HepG2 (cell line): ENCODE data around the gene CELF4. TPM values are rescaled to one million over a fixed set of nuclear protein-coding genes. Genes with fewer than 3 reads are reported as not detected.

ENCODE experiments used
- ATAC-seq: fragments of 200-7000 bp; cut with Tn5 transposase; 3 replicates; pipeline ENCODE4 v1.9.1; 2020; ENCODE audit warnings: mild to moderate bottlenecking, moderate library complexity
- BruUV-seq: library from RNA; stranded (reverse); fragments of 400-500 nt; replicated peaks from 2 replicates; lab custom pipeline; 2021; lab: Mats Ljungman, UMichigan
- CTCF ChIA-PET: fragments of 300-600 bp; formaldehyde crosslinking; extraction: SDS; loops from one replicate; lab custom pipeline; 2021; ENCODE audit warnings: low total read pairs, inconsistent platforms, low intra/inter-chr PET ratio; lab: Yijun Ruan, JAX
- POLR2A ChIA-PET: fragments of 350-600 bp; sonication (Branson Sonifier 250); formaldehyde crosslinking; loops from one replicate; lab custom pipeline; 2020; ENCODE audit warnings: antibody characterized with exemption, inconsistent platforms; lab: Yijun Ruan, JAX
- DNase-seq: peaks from one replicate; pipeline ENCODE4 v3.0.0-alpha.2; 2015; ENCODE audit warnings: low spot score
- FAIRE-seq: peaks from 3 replicates; lab custom pipeline; 2011; peaks lifted over from hg19 to GRCh38; lab: Jason Lieb, UNC
- H2AFZ ChIP-seq: one replicate; pipeline ENCODE4 v1.6.1; 2011; ENCODE audit warnings: low read length, inconsistent platforms
- H3K27ac ChIP-seq: fragments of 300-600 bp; 3 replicates; pipeline ENCODE4 v1.8.0; 2011; ENCODE audit warnings: mixed run types, mild to moderate bottlenecking, mixed read lengths, low read length, inconsistent platforms; ENCODE audit not compliant: insufficient read depth; ENCODE audit errors: extremely low read length
- H3K27me3 ChIP-seq, 2 experiments: fragments of 200-600 bp in 1 of 2; 2 replicates in 1 of 2; 3 replicates in 1 of 2; pipeline versions ENCODE4 v1.6.0 to v1.8.0; 2011; ENCODE audit warnings: low read length in 2 of 2, mild to moderate bottlenecking in 2 of 2, moderate library complexity in 2 of 2, inconsistent platforms in 1 of 2; ENCODE audit not compliant: insufficient read depth in 2 of 2, control insufficient read depth in 1 of 2
- H3K36me3 ChIP-seq, 2 experiments: fragments of 200-600 bp in 1 of 2; replicated peaks in 1 of 2; 2 replicates in 1 of 2; 3 replicates in 1 of 2; pipeline versions ENCODE4 v1.5.1 to v1.8.0; 2011; ENCODE audit warnings: low read length in 2 of 2, inconsistent platforms in 1 of 2; ENCODE audit not compliant: insufficient read depth in 2 of 2, control insufficient read depth in 1 of 2
- H3K4me1 ChIP-seq: 2 replicates; pipeline ENCODE4 v1.5.1; 2012; ENCODE audit warnings: low read length, inconsistent platforms; ENCODE audit not compliant: insufficient read depth
- H3K4me2 ChIP-seq: 2 replicates; pipeline ENCODE4 v1.6.0; 2011; ENCODE audit warnings: low read depth, low read length, inconsistent platforms
- H3K4me3 ChIP-seq, 3 experiments: fragments of 200-600 bp in 1 of 3; sonication (generic), shearing (Covaris generic) in 1 of 3; replicated peaks in 1 of 3; 2 replicates each; pipeline ENCODE4 v1.5.1; 2011 to 2016; ENCODE audit warnings: low read length in 3 of 3, inconsistent platforms in 2 of 3, low read depth in 2 of 3, mild to moderate bottlenecking in 2 of 3, control low read depth in 1 of 3, mixed read lengths in 1 of 3; ENCODE audit not compliant: insufficient read depth in 1 of 3
- H3K79me2 ChIP-seq: one replicate; pipeline ENCODE4 v1.6.1; 2011; ENCODE audit warnings: low read length, inconsistent platforms; ENCODE audit not compliant: insufficient read depth
- H3K9ac ChIP-seq: 2 replicates; pipeline ENCODE4 v1.6.0; 2011; ENCODE audit warnings: mild to moderate bottlenecking, low read depth, low read length, inconsistent platforms; ENCODE audit not compliant: insufficient read depth
- H3K9me3 ChIP-seq: 2 replicates; pipeline ENCODE4 v1.5.1; 2012; ENCODE audit warnings: mild to moderate bottlenecking, low read length
- H4K20me1 ChIP-seq: 2 replicates; pipeline ENCODE4 v1.6.0; 2011; ENCODE audit warnings: inconsistent platforms, mild to moderate bottlenecking, low read length, moderate library complexity; ENCODE audit not compliant: insufficient read depth
- DRAP1 ChIP-seq: IDR thresholded peaks from 2 replicates; pipeline ENCODE4 v1.6.1; 2016; ENCODE audit warnings: missing genetic modification reagents, missing compliant biosample characterization
- ELF3 ChIP-seq: IDR thresholded peaks from 2 replicates; pipeline ENCODE4 v1.6.1; 2016; ENCODE audit warnings: missing genetic modification reagents, missing compliant biosample characterization
- KLF12 ChIP-seq: sonication (generic); formaldehyde crosslinking; IDR thresholded peaks from 2 replicates; pipeline ENCODE4 v1.4.0; 2020; ENCODE audit warnings: missing genetic modification reagents, borderline replicate concordance
- SATB2 ChIP-seq: sonication (generic); formaldehyde crosslinking; IDR thresholded peaks from 2 replicates; pipeline ENCODE4 v1.5.0; 2020; ENCODE audit warnings: missing genetic modification reagents
- SIN3B ChIP-seq: fragments of 150-350 bp; IDR thresholded peaks from 2 replicates; pipeline ENCODE4 v1.6.1; 2014; ENCODE audit warnings: low read length
- ZNF256 ChIP-seq: sonication (generic); formaldehyde crosslinking; conservative IDR thresholded peaks from 2 replicates; pipeline ENCODE4 v1.4.0; 2020; ENCODE audit warnings: missing genetic modification reagents
- ZNF318 ChIP-seq: sonication (generic); formaldehyde crosslinking; IDR thresholded peaks from 2 replicates; pipeline ENCODE4 v1.4.0; 2020; ENCODE audit warnings: mild to moderate bottlenecking, missing genetic modification reagents
- ZNF557 ChIP-seq: sonication (generic); formaldehyde crosslinking; IDR thresholded peaks from 2 replicates; pipeline ENCODE4 v1.4.0; 2020; ENCODE audit warnings: missing genetic modification reagents
- ZNF619 ChIP-seq: sonication (generic); formaldehyde crosslinking; IDR thresholded peaks from 2 replicates; pipeline ENCODE4 v1.4.0; 2020; ENCODE audit warnings: mild to moderate bottlenecking, missing genetic modification reagents
- ZNF7 ChIP-seq: IDR thresholded peaks from 2 replicates; pipeline ENCODE4 v1.6.1; 2016; ENCODE audit warnings: missing biosample characterization, missing genetic modification reagents
- ZNF749 ChIP-seq: sonication (generic); formaldehyde crosslinking; IDR thresholded peaks from 2 replicates; pipeline ENCODE4 v1.8.0; 2022; ENCODE audit warnings: mild to moderate bottlenecking, missing genetic modification reagents, moderate library complexity, borderline replicate concordance
- ZNF772 ChIP-seq: sonication (generic); formaldehyde crosslinking; IDR thresholded peaks from 2 replicates; pipeline ENCODE4 v1.5.0; 2020; ENCODE audit warnings: mild to moderate bottlenecking, missing genetic modification reagents
- WGBS: methylation state at CpG from one replicate; pipeline ENCODE4 v1.1.6; 2017; ENCODE audit warnings: low lambda C conversion rate; 5-methylcytosine and 5-hydroxymethylcytosine counted together
- in situ Hi-C: cut with HindIII; loops from 2 replicates; pipeline ENCODE4 v1.10.0; 2017; ENCODE audit warnings: low pct_unique_long_range_greater_than_20kb; ENCODE audit not compliant: extremely low pct_ligation_motif_present
- intact Hi-C: fragments of 100-400 bp; cut with micrococcal nuclease; formaldehyde crosslinking; loops from one replicate; pipeline ENCODE4 v1.10.0; 2022; ENCODE audit not compliant: unreplicated experiment
- polyA plus RNA-seq, 8 experiments: library from polyadenylated mRNA; depleted of rRNA in 3 of 8; stranded (reverse) in 7 of 8; unstranded in 1 of 8; fragments of >200 nt; fragmentation: Illumina TruSeq in 4 of 8; extraction: Trizol in 4 of 8; gene quantifications; 2 replicates each; pipeline versions ENCODE4 v1.2.1 to v1.2.3, GENCODE V29; 2011 to 2016; ENCODE audit warnings: low read depth in 4 of 8, missing spikeins in 1 of 8, mixed read lengths in 1 of 8; ENCODE audit not compliant: insufficient read depth in 1 of 8
- total RNA-seq, 5 experiments: library from RNA; depleted of rRNA; stranded (reverse); fragments of >200 nt; fragmentation: Illumina TruSeq; extraction: Trizol; gene quantifications; 2 replicates each; pipeline ENCODE4 v1.2.3, GENCODE V29; 2016; ENCODE audit warnings: low read depth in 1 of 5

Gene CELF4
- total and polyA plus RNA-seq, 2 of the 13 experiments (the other 11 are each of a cell fraction or from before 2014, with no cell fraction given): not detected

GRCh38 chr18:37405772-37406171 is 159.8 kb downstream of the CELF4 start:
- H3K4me1 ChIP-seq: no peaks in the 10 kb centered on the region
- no peak for DNase-seq
- whole genome bisulfite sequencing: 3% methylated on average over 6 of the region's 6 CpGs
- in situ Hi-C loops (no loop called here), intact Hi-C loops (no loop called here)
- no peaks in the 10 kb centered on the region for H4K20me1 ChIP-seq
- no peak overlapping the region for H2AFZ ChIP-seq
- no peak overlapping the region for H3K4me2 ChIP-seq
- BruUV-seq: no TSS peak
- H3K27ac ChIP-seq: no peak overlapping the region
- H3K9me3 ChIP-seq: no peaks in the 10 kb centered on the region
- no peak overlapping the region for H3K9ac ChIP-seq
- POLR2A ChIA-PET: no interaction called here
- FAIRE-seq: no peak
- ATAC-seq: no peak
- no peak overlapping the region for H3K4me3 ChIP-seq
- peaks cover 3 to 26% of the 10 kb centered on the region in 2 experiments; a peak in 4 of 5 replicates for H3K27me3 ChIP-seq
- CTCF ChIA-PET: no interaction called here
- TF ChIP-seq ZNF256 (CRISPR knock-in tag): no peak
- TF ChIP-seq ZNF749 (CRISPR knock-in tag): no peak
- TF ChIP-seq SATB2 (CRISPR knock-in tag): no peak
- no peak for TF ChIP-seq KLF12 (CRISPR knock-in tag)
- no peak for TF ChIP-seq ZNF772 (CRISPR knock-in tag)
- no peak for TF ChIP-seq SIN3B
- no peak for TF ChIP-seq ZNF318
- TF ChIP-seq ELF3 (CRISPR knock-in tag): no peak
- TF ChIP-seq ZNF557 (CRISPR knock-in tag): no peak
- no peak for TF ChIP-seq ZNF619 (CRISPR knock-in tag)
- no peak for TF ChIP-seq DRAP1
- no peak for TF ChIP-seq ZNF7 (CRISPR knock-in tag)
- no peaks in the 10 kb centered on the region for H3K79me2 ChIP-seq
- no peaks in the 10 kb centered on the region for H3K36me3 ChIP-seq
